GM18526 (cell line): ENCODE results near the gene MC5R.

Source experiments
- POLR2A ChIP-seq: IDR thresholded peaks from 3 replicates; pipeline ENCODE4 v1.6.1; 2011; ENCODE audit not compliant: insufficient read length; ENCODE audit errors: extremely low read depth

Gene MC5R

DNA sequence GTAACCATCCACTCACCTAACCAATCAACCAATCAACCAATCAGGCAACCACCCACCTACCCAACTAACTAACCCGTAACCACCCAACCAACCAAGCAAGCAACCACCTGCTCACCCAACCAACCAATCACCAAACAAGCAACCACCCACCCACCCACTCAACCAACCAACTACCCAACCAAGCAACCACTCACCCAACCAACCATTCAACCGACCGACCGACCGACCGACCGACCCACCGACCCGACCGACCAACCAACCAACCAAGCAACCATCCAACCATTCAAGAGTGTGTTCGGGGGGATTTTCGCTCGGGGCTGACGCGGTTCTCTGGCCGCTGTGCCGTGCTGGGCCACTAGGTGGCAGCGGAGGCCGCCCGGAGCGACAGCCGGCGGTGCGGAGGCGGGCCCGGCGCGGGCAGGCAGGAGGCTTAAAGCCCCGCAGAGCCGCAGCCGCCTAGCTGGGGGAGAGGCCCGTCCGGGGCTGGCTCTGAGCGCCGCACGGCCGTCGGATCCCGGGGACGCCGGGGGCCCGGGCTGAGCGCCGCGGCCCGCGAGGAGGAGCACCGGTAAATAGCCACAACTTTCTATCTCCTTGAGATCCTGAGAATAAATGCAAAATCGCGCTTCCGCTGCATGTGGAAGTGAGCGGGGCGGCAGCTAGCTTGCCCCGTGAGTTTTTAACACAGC, at the start of gene MC5R:
TSS of gene MC5R (plus strand) at position 443 of the 689 bp plus-strand sequence. CDS start 1,617 bp downstream, outside the sequence.
- TF ChIP-seq POLR2A, result no peak

DNA sequence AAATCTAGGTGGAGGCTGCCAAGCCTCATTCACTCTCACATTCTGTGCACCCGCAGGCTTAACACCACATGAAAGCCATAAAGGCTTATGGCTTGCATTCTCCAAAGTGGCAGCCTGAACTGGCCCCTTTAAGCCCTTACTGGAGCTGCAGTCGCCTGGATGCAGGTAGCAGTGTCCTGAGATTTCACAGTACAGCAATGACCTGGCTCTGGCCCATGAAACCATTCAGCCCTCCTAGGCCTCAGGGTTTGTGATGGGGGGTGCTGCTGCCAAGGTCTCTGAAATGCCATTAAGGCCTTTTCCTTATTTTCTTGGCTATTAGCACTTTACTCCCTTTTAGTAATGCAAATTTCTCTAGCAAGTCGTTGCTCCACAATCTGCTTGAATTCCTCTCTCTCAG, 48.9 kb upstream of the MC5R start:
- TF ChIP-seq POLR2A, result no peak

DNA sequence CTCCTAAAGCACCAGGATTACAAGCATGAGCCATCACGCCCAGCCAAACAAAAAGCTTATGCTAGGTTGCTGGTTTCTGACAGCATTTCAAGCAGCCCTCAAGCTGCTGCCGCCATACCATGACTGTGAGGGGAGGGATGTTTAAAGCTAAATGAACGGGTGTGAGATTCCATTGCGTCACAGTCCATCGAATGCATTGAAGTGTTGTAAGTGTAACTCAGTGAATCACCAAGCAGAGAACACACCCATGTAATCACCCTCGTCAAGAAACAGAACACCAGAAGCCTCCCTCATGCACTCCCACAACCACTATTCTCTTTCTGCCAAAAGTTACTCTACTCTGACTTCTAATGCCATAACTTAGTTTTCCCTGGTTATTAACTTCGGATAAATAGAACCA, 32.8 kb upstream of the MC5R start:
- TF ChIP-seq POLR2A, result no peak

DNA sequence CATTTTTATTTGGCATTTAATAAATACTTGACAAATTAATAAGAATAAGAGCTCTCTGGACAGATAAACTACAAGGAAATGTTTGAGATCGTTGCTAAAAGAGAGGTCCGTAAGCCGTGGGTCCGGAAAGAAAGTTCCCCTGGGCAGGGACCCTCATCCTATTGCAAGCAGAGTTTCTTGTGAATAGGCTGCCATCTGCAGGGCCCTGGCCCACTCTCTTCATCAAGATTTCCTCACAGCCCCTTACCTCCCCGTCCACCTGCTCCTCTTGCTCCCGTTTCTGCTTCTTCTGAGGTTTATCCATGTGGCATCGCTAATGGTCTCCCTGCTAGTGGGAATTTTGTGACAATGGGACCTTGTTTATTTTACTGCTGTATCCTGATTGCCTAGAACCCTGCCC, 30.1 kb upstream of the MC5R start:
- TF ChIP-seq POLR2A, result no peak

DNA sequence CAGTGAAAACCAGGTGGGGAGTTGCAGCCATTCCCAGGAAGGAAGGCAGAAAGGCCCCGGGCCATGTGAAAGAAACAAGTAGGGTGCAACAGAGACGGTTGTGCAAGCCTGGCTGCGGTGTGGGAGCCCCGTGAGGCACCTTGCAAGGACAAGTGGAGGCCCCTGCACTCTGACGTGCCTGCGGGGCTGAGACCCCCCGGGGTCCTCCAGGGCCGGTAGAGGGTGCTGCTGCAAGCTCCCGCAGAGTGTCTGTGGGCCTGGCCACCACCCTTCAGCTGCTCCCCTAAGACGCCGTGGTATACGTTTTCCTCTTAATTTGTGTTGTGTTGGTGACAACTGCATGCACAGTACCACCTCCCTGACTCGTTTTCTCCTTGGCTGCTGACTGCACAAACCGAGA, 27.4 kb upstream of the MC5R start:
- no peak for TF ChIP-seq POLR2A

DNA sequence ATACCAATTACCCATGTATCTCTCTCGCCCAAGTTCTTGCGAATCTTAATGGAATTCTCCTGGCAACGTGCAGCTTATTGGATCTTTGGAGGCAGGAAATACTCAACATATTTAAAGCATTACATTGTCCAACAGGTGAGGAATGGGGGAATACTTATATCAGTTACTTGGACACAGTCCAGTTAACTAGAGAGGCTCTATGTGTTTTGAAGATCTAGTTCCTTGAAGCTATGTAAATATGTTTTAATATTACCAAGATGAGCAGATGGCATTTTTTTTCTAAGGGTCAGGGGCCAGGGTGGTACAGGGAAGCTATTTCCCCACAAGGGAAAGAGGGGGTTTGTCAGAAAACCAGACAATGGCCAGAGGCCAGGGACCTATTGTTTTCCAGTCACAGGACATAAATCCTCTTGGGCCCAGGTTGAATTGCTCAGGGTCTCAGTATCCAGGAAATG, 26.8 kb upstream of the MC5R start:
- TF ChIP-seq POLR2A, result no peak

DNA sequence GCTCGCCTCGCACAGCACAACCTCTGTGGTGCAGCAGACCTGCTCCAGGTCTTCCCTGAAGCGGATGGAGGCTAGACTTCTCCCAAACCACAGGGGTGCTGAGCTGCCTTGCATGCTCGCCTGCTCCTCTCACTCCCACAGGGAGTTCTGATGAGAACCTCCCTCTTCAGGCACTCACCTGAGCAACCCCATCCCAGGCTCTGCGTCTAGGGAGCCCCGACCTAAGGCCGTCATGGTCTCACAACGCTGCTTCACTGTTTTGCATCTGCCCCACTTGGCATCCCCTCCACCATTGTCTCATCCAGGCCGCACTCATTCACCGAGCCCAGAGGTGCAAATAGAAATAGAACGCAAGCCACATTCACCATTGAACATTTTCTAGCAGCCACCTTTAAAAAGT, 24.6 kb upstream of the MC5R start:
- no peak for TF ChIP-seq POLR2A

DNA sequence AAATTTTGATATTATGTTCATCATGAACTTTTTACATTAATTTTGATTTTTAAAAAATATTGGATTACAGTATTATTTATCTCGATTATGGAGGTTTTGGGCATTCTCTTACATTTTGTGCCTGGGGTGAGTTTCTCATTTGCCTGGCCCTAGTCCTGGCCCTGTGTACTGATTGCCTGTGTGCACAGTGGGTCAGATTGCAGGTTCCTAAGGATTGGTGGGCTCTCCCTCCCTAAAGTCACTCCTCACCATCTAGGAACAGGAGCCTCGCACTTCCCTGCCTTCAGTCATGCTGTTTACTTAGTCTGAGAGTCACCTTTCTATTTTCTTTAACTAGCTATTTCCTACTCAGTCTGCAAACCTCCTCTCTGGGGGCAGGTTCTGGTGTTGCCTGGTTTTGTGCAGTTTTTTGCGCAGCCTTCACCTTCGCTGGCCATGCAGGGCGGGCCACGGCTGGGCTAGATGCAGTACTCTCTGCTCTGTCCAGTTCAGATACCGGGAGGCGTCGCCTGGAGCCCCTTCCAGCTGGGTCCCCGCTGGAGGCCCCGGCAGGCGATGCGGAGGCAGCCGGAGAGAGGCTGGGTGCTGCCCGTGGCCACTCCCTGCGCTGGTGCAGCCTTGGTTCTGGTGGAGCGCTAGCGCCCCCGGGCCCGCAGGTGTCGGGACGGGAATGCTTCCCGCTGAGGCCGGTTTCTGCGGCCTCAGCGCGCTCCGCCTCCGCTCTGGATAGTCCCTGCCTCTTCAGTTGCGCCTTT, 23.3 kb upstream of the MC5R start:
- TF ChIP-seq POLR2A, result no peak

DNA sequence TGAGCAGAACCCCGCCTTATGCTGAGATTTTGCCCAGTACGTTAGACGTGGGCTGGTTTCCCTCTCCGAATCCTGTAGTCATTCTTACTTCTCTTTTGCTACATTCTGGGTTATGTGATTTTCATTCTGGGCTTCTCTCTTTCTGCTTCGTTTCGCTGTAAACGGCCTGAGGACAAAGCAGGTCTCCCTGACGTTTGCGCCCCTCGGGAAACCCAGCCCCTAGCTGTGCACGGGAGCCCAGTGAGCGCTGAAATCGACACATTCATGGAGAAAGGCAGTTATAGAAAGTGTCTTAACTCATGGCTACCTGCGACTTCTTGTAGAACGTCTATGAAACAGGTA, 22.7 kb upstream of the MC5R start:
- no peak for TF ChIP-seq POLR2A

DNA sequence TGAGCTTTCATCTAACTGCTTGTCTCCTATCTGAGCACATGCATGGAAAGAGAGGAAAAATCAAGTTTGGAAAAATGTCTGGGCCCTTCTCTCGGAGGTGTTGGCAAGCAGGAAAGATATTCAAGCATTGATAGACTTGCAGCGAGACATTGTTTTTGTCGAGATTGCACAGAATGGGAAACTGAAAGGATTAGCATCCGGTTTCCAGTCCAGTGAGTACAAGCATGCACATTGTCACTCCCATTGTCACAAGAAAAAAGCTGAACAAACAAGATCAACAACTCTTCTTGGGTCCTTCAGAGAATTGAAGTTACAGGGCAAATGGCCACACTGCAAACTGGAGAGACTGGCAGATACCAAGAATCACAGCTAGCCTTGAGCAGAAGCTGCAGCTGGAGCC, 19.6 kb upstream of the MC5R start:
- TF ChIP-seq POLR2A, result no peak

DNA sequence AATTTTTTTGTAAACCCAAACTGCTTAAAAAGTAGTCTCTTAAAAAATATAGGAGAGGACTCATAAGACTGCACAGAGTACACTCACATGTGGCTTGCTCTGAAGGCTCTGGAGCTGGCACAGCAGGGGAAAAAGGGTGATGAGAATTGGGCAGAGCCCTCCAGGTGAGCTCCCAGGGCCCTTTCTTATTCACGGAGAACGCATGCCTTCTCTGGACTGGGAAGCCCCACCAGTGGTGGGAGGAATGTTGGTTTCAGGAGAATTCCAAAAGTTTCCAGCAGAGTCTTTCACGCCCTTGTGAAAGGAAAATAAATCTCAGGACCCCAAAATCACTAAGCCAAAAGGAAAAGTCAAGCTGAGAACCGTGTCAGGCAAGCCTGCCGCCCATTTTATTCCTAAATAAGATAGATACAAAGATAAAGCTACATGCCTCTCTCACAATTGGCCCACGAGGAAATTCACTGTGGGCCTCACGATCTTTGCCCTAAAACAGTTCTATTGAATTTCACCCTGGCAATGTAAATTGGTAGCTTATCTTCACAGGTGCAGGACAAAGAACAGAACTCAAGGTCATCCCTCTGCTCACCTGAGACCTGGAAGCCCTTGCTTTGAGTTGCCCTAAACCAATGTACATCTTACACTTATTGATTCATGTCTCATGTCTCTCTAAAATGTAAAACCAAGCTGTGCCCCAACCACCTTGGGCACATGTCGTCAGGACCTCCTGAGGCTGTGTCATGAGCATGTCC, 15.5 kb upstream of the MC5R start:
- no peak for TF ChIP-seq POLR2A

DNA sequence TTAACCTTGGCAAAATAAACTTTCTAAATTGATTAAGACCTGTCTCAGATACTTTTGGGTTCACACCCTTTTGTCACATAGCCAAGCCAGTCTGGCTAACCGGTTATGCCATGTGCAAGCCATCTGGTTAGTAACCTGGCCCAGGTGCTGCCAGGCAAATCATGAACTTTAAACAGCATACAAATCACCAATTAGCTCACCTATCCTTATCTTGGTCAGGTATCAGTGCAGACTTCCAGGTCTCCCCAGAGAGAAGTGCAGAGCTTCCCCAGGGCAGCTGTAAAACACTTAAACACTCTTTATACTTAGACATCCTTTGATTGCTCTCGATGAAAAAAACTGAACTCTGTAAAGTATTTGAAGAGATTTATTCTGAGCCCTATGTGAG, 14.9 kb upstream of the MC5R start:
- TF ChIP-seq POLR2A, result no peak

DNA sequence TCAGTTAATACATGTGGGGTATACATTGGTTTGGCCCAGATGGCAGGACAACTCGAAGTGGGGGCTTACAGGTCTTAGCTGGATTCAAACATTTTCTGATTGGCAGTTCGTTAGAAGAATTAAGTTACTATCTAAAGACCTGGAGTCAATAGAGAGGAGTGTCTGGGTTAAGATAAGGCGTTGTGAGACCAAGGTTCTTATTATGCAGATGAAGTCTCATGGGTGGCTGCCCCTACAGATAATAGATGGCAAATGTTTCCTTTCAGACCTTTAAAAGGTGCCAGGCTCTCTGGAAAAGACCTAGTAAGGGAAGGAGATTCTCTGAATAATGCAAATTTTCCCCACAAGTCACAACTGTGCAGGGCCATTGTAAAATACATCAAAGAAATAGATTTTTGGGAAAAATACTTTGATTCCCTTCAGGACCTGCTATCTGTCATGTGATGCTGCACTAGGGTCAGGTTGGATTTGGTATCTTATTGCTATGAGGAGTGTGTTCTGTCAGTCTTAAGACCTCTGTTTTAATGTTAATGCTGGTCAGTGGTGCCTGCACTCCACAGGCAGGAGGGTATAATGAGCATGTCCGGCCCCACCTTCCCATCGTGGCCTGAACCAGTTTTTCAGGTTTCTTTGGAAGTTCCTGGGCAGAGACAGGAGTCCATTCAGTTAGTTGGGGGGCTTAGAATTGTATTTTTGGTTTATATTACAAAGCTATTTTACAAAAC, 14.3 kb upstream of the MC5R start:
- no peak for TF ChIP-seq POLR2A

DNA sequence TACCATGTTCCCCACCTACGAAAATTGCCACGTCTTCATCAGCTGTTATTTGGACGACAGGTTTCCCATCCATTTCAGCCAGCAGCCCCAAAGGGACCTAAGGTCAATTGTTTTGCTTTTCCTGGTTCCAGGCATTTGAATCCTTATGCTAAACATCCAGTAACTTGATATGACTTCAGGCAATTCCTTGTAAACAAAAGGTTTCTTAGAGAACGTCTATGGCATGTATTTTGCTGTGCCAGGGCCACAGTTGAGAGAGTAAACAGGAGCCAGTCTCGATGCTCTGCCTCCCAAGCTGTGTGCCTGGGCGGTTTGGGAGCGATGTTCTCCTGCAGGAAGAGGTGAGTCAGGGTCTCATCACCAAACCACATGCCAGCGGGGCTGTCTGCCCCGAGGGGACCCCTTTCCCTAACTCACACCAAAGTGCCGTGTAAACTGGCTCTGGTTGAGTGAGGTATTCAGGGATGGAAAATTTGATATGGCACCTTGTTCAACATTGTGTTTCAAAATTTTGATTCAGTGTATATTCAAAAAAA, 12.9 kb upstream of the MC5R start:
- TF ChIP-seq POLR2A, result no peak

DNA sequence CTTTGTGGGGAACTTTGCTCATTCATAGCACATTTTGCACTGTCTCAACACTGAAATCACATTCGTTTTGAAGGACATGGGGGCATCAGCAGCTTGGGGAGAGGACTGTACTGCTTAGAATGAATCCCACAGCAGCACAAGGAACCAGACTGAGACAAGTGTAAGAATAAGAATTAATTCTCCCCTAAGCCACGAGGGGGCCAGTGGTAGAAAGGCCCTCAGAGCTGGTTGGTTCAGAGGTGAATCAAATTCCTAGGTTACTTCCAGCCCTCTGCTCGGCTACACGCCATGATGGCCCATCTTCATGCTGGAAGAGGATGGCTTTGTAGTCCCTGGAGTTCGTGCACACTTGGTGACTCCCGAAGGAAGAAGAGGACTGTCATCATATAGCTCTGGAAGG, 12.0 kb upstream of the MC5R start:
- no peak for TF ChIP-seq POLR2A

DNA sequence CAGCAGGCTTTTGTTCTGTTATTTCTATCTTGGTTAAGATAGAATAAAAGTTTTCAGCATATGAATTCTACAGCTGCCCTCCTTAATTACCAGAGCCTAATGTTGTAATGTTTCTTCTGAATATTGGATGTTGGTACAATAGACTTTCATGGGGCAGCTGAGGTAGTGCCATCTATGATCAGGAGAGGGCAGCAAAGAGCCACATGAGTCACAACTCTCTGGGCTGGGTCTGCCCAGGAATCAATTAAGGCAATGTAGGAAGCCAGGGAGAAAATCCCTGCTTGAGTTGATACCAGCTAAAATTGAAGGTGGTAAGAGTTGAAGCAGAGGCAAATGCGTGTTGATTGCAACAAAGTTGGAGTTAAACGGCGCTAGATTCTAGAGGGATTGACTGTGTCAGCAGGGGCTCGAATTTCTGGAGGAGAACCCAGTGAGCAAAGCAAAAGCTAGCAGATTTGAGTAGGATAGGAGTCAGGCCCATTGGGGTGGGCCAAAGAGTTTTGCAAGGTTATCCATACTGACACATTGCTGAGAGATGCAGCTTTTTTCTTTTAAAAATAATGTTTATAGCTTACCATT, 10.6 kb upstream of the MC5R start:
- TF ChIP-seq POLR2A, result no peak

DNA sequence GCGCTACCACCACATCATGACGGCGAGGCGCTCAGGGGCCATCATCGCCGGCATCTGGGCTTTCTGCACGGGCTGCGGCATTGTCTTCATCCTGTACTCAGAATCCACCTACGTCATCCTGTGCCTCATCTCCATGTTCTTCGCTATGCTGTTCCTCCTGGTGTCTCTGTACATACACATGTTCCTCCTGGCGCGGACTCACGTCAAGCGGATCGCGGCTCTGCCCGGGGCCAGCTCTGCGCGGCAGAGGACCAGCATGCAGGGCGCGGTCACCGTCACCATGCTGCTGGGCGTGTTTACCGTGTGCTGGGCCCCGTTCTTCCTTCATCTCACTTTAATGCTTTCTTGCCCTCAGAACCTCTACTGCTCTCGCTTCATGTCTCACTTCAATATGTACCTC, 2.3 kb downstream of the MC5R start:
- TF ChIP-seq POLR2A, result no peak
